Body of pancreas (tissue), 4 donors: ENCODE results near the gene MAEA. TPM values are rescaled to one million over a fixed set of nuclear protein-coding genes. Genes with fewer than 3 reads are reported as not detected.

Experiments
- ATAC-seq: fragments of 150-250 bp; one replicate; pipeline ENCODE4 v1.9.1; 2016
- DNase-seq, 4 donors: peaks; one replicate each; pipeline ENCODE4 v3.0.0-alpha.2; 2019
- H3K27ac ChIP-seq, 4 donors: fragments of 200-600 bp; sonication (generic); 1 replicate in 3 of 4; 2 replicates in 1 of 4; pipeline versions ENCODE4 v1.5.1 to v1.6.1; 2016 to 2019; ENCODE audit warnings: mild to moderate bottlenecking in 1 of 4, mixed read lengths in 1 of 4, moderate library complexity in 1 of 4
- H3K27me3 ChIP-seq, 2 donors: fragments of 200-600 bp; sonication (generic); one replicate each; pipeline ENCODE4 v1.6.0; 2016; ENCODE audit warnings: mild to moderate bottlenecking in 1 of 2
- H3K36me3 ChIP-seq, 2 donors: fragments of 200-600 bp; sonication (generic); replicated peaks in 1 of 2; 2 replicates each; pipeline ENCODE4 v1.5.1; 2016; ENCODE audit warnings: low read depth in 2 of 2; ENCODE audit not compliant: insufficient read depth in 1 of 2
- H3K4me1 ChIP-seq: fragments of 200-600 bp; sonication (generic); one replicate; pipeline ENCODE4 v1.6.0; 2016
- H3K4me3 ChIP-seq, 2 donors: fragments of 200-600 bp; sonication (generic); 1 replicate in 1 of 2; 2 replicates in 1 of 2; pipeline ENCODE4 v1.5.1; 2016 to 2019
- H3K9me3 ChIP-seq, 3 donors: fragments of 200-600 bp; sonication (generic); 1 replicate in 2 of 3; 2 replicates in 1 of 3; pipeline ENCODE4 v1.5.1; 2016
- POLR2A ChIP-seq, 3 donors: fragments of 450-650 bp; IDR thresholded peaks; one replicate each; pipeline ENCODE4 v1.6.1; 2016; ENCODE audit warnings: antibody characterized with exemption in 3 of 3, mild to moderate bottlenecking in 2 of 3
- WGBS, 2 donors: methylation state at CpG; one replicate each; pipeline ENCODE4 v1.1.5; 2017; 5-methylcytosine and 5-hydroxymethylcytosine counted together
- intact Hi-C: fragments of 100-400 bp; cut with DNase I; formaldehyde crosslinking; loops from one replicate; pipeline ENCODE4 v1.15.1; 2023
- total RNA-seq, 2 donors: library from RNA; depleted of rRNA; stranded (reverse); fragments of >200 nt; gene quantifications; one replicate each; pipeline ENCODE4 v1.1.0, GENCODE V29; 2016
- TF ChIP-seq, protein P1 (sequence below), 7 experiments: fragments of 450-650 bp in 4 of 7; fragments of 200-600 bp in 3 of 7; sonication (generic) in 3 of 7; IDR thresholded peaks; one replicate each; pipeline ENCODE4 v1.5.1; 2016 to 2019; ENCODE audit warnings: antibody characterized with exemption in 7 of 7

MAEA gene
- total RNA-seq, 2 donors from 2014 or later: 68.7 to 88.0 TPM

- no peak overlapping the region for H3K27ac ChIP-seq
- 82 to 93% methylated on average over 9 of the region's 9 CpGs for WGBS, 2 donors
- H3K4me3 ChIP-seq: no peak overlapping the region
- no peaks in the 10 kb centered on the region for H3K4me1 ChIP-seq
- ATAC-seq: no peak
- H3K36me3 ChIP-seq: no peaks in the 10 kb centered on the region
- H3K9me3 ChIP-seq: no peaks in the 10 kb centered on the region
- intact Hi-C loops: no loop called here
- no peak for DNase-seq
- no peaks in the 10 kb centered on the region for H3K27me3 ChIP-seq
- TF ChIP-seq, protein P1, sequence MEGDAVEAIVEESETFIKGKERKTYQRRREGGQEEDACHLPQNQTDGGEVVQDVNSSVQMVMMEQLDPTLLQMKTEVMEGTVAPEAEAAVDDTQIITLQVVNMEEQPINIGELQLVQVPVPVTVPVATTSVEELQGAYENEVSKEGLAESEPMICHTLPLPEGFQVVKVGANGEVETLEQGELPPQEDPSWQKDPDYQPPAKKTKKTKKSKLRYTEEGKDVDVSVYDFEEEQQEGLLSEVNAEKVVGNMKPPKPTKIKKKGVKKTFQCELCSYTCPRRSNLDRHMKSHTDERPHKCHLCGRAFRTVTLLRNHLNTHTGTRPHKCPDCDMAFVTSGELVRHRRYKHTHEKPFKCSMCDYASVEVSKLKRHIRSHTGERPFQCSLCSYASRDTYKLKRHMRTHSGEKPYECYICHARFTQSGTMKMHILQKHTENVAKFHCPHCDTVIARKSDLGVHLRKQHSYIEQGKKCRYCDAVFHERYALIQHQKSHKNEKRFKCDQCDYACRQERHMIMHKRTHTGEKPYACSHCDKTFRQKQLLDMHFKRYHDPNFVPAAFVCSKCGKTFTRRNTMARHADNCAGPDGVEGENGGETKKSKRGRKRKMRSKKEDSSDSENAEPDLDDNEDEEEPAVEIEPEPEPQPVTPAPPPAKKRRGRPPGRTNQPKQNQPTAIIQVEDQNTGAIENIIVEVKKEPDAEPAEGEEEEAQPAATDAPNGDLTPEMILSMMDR (IDR thresholded peaks at IDR 0.05): no peak
- TF ChIP-seq POLR2A (IDR thresholded peaks at IDR 0.05): no peak
Measured at GRCh38 chr4:1266881-1267763, 22.6 kb upstream of the MAEA start.

DNA sequence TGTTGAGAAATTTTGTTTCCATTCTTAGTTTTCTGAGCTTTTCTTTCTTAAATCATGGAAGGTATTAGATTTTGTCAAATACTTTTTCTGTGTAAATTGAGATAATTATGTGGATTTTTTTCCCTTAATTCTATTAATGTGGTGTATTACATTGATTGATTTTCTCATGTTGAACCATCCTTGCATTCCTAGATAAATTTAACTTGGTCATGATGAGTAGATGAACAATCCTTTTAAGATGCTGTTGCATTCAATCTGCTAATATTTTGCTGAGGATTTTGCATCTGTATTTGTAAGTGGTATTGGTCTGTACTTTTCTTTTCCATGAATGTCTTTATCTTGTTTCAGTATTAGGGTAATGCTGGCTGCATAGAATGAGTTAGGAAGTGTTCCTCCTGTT, 20.5 kb upstream of the MAEA start:
- H3K27me3 ChIP-seq: no peaks in the 10 kb centered on the region
- H3K4me1 ChIP-seq: no peaks in the 10 kb centered on the region
- no peaks in the 10 kb centered on the region for H3K36me3 ChIP-seq
- no peak overlapping the region for H3K27ac ChIP-seq
- H3K4me3 ChIP-seq: no peak overlapping the region
- intact Hi-C loops: no loop called here
- no peaks in the 10 kb centered on the region for H3K9me3 ChIP-seq
- no peak for DNase-seq
- ATAC-seq: no peak
- no peak for TF ChIP-seq POLR2A (IDR thresholded peaks at IDR 0.05)
- TF ChIP-seq, protein P1 (IDR thresholded peaks at IDR 0.05): no peak

- no peak for DNase-seq
- Histone ChIP-seq H3K27me3 (no peaks in the 10 kb centered on the region), H3K36me3 (no peaks in the 10 kb centered on the region), H3K4me3 (no peak overlapping the region), H3K4me1 (no peaks in the 10 kb centered on the region), H3K27ac (no peak overlapping the region), H3K9me3 (no peaks in the 10 kb centered on the region)
- no peak for ATAC-seq
- no peak for TF ChIP-seq POLR2A (IDR thresholded peaks at IDR 0.05)
- TF ChIP-seq, protein P1 (IDR thresholded peaks at IDR 0.05): no peak
- 89 to 96% methylated on average over 5 of the region's 5 CpGs for WGBS, 2 donors
- intact Hi-C loops: no loop called here
Measured at GRCh38 chr4:1271686-1272085, 18.0 kb upstream of the MAEA start.

DNA sequence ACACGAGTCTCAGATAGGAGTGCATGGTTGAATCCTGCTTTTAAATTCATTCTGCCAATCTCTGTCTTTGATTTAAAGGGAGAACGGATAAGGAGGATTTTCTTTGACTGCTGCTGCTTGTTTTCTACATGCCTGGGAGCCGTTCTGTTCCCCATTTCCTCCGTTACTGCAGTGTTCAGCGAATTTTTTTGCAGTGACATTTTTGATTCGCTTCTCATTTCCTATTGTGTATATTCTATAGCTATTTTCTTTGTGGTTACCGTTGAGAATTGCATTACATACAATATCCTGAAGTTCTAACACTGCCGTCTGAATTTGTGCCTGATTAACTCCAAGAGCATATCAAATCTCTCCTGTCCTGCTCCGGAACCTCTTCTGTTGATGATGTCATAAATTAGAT, 14.8 kb upstream of the MAEA start:
- no peak for DNase-seq
- H3K9me3 ChIP-seq: no peaks in the 10 kb centered on the region
- H3K27ac ChIP-seq: no peak overlapping the region
- ATAC-seq: no peak
- intact Hi-C loops: no loop called here
- whole genome bisulfite sequencing, 2 donors: 83 to 85% methylated on average over 9 of the region's 9 CpGs
- no peaks in the 10 kb centered on the region for H3K36me3 ChIP-seq
- TF ChIP-seq, protein P1 (IDR thresholded peaks at IDR 0.05): no peak
- no peak for TF ChIP-seq POLR2A (IDR thresholded peaks at IDR 0.05)
- no peaks in the 10 kb centered on the region for H3K27me3 ChIP-seq
- no peaks in the 10 kb centered on the region for H3K4me1 ChIP-seq
- no peak overlapping the region for H3K4me3 ChIP-seq

DNA sequence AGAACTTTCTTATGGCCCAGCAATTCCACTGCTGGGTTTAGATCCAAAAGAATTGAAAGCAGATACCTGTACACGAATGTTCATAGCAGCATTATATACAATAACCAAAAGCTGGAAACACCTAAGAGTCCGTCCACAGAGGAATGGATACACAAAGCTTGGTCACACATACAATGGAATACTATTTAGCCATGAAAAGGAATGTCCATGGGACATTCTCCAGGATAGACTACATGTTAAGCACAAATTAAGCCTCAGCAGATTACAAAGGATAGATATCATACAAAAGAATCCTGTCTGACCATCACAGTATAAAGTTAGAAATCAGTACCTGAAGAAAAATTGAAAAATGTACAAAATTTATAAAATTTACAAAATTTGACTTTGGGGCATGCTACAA, 12.7 kb upstream of the MAEA start:
- ATAC-seq: no peak
- no peak for DNase-seq
- WGBS, 2 donors: 92% methylated on average over 2 of the region's 2 CpGs
- TF ChIP-seq POLR2A (IDR thresholded peaks at IDR 0.05): no peak
- TF ChIP-seq, protein P1 (IDR thresholded peaks at IDR 0.05): no peak
- Histone ChIP-seq H3K27ac (no peak overlapping the region), H3K4me3 (no peak overlapping the region), H3K27me3 (no peaks in the 10 kb centered on the region), H3K36me3 (no peaks in the 10 kb centered on the region), H3K4me1 (no peaks in the 10 kb centered on the region), H3K9me3 (no peaks in the 10 kb centered on the region)
- intact Hi-C loops: no loop called here
